ENCODE data around the gene P2RY2. TPM values are rescaled to one million over a fixed set of nuclear protein-coding genes. Genes with fewer than 3 reads are reported as not detected.

P2RY2 gene
- total RNA-seq, 1 donor from 2014 or later: 25.6 TPM

Other genes starting within 250 kb of the P2RY2 start
- gene FCHSD2, start 76.0 kb upstream of the P2RY2 start, total RNA-seq: 26.3 TPM
- 1.0 TPM for gene P2RY6, start 54.1 kb downstream of the P2RY2 start, total RNA-seq
- gene ARHGEF17, start 90.0 kb downstream of the P2RY2 start, total RNA-seq: 33.0 TPM
- 5.8 TPM for gene RELT, start 158.1 kb downstream of the P2RY2 start, total RNA-seq

Data from tongue (tissue), 1 donor.